Neural progenitor cell (in vitro differentiated cells): ENCODE results near the gene HTR3A. TPM values are rescaled to one million over a fixed set of nuclear protein-coding genes. Genes with fewer than 3 reads are reported as not detected.
"Not testable (repeated sequence)": the region's sequence is repeated elsewhere in the genome, so short reads cannot be mapped to it uniquely, and the experiment has no call there.

Experiments
- DNase-seq: peaks from one replicate; pipeline ENCODE4 v3.0.0-alpha.2; 2016; ENCODE audit warnings: low spot score
- H2AFZ ChIP-seq: fragments of 200-600 bp; sonication (generic); replicated peaks from 2 replicates; pipeline ENCODE4 v1.6.1; 2016; ENCODE audit warnings: antibody characterized with exemption
- H3F3A ChIP-seq: fragments of 200-600 bp; sonication (generic); 2 replicates; pipeline ENCODE4 v1.6.1; 2016; ENCODE audit warnings: antibody characterized with exemption, low read depth
- H3K27ac ChIP-seq: fragments of 200-600 bp; sonication (generic); 2 replicates; pipeline ENCODE4 v1.5.1; 2016; ENCODE audit warnings: mild to moderate bottlenecking
- H3K27me3 ChIP-seq: fragments of 200-600 bp; sonication (generic); 2 replicates; pipeline ENCODE4 v1.6.1; 2016; ENCODE audit warnings: mild to moderate bottlenecking, moderate library complexity
- H3K36me3 ChIP-seq: fragments of 200-600 bp; sonication (generic); 2 replicates; pipeline ENCODE4 v1.5.1; 2016
- H3K4me1 ChIP-seq: fragments of 200-600 bp; sonication (generic); 2 replicates; pipeline ENCODE4 v1.6.1; 2016; ENCODE audit warnings: mixed run types
- H3K4me2 ChIP-seq: fragments of 200-600 bp; sonication (generic); 2 replicates; pipeline ENCODE4 v1.6.1; 2016
- H3K4me3 ChIP-seq: fragments of 200-600 bp; sonication (generic); 2 replicates; pipeline ENCODE4 v1.5.1; 2016
- H3K79me2 ChIP-seq: fragments of 200-600 bp; sonication (generic); 2 replicates; pipeline ENCODE4 v1.6.1; 2016; ENCODE audit warnings: low read depth
- H3K9ac ChIP-seq: fragments of 200-600 bp; sonication (generic); 2 replicates; pipeline ENCODE4 v1.6.1; 2016
- H3K9me3 ChIP-seq: fragments of 200-600 bp; sonication (generic); 2 replicates; pipeline ENCODE4 v1.5.1; 2016; ENCODE audit warnings: low read depth
- H4K20me1 ChIP-seq: fragments of 200-600 bp; sonication (generic); 2 replicates; pipeline ENCODE4 v1.6.1; 2016; ENCODE audit warnings: low read depth
- H3K27ac Mint-ChIP-seq: 3 replicates; pipeline ENCODE4 v1.8.0; 2021; ENCODE audit warnings: mixed read lengths
- H3K27me3 Mint-ChIP-seq: 2 replicates; pipeline ENCODE4 v1.8.0; 2022; ENCODE audit warnings: low read depth, mild to moderate bottlenecking, inconsistent platforms, moderate library complexity, mixed read lengths; ENCODE audit not compliant: insufficient read depth
- H3K36me3 Mint-ChIP-seq: 3 replicates; pipeline ENCODE4 v1.8.0; 2021; ENCODE audit warnings: mixed read lengths
- H3K4me1 Mint-ChIP-seq: 3 replicates; pipeline ENCODE4 v1.8.0; 2021; ENCODE audit warnings: mixed read lengths
- H3K4me3 Mint-ChIP-seq: 3 replicates; pipeline ENCODE4 v1.8.0; 2021; ENCODE audit warnings: mild to moderate bottlenecking, moderate library complexity, mixed read lengths
- H3K9me3 Mint-ChIP-seq: 3 replicates; pipeline ENCODE4 v1.8.0; 2020; ENCODE audit warnings: mixed read lengths
- CTCF ChIP-seq: fragments of 200-600 bp; sonication (generic); IDR thresholded peaks from 2 replicates; pipeline ENCODE4 v1.5.1; 2017; ENCODE audit warnings: antibody characterized with exemption, mild to moderate bottlenecking
- EZH2 ChIP-seq: fragments of 200-600 bp; sonication (generic); IDR thresholded peaks from 2 replicates; pipeline ENCODE4 v1.6.1; 2017; ENCODE audit warnings: antibody characterized with exemption, mild to moderate bottlenecking, moderate library complexity
- EZH2phosphoT487 ChIP-seq: fragments of 200-600 bp; sonication (generic); IDR thresholded peaks from 2 replicates; pipeline ENCODE4 v1.6.1; 2017; ENCODE audit warnings: antibody characterized with exemption
- total RNA-seq: library from RNA; depleted of rRNA; stranded (reverse); fragments of >200 nt; gene quantifications from 2 replicates; pipeline ENCODE4 v1.2.3, GENCODE V29; 2015; ENCODE audit warnings: low replicate concordance

The HTR3A gene
- total RNA-seq, 1 donor from 2014 or later, result not detected

- no peaks in the 10 kb centered on the region for H3K9me3 ChIP-seq
- H3K4me3 ChIP-seq, result no peak overlapping the region
- no peaks in the 10 kb centered on the region for H3F3A ChIP-seq
- no peak overlapping the region for H3K27ac ChIP-seq
- no peaks in the 10 kb centered on the region for H3K4me1 ChIP-seq
- TF ChIP-seq CTCF (no peak), EZH2 (no peak), EZH2phosphoT487 (no peak)
- no peak overlapping the region for H3K4me2 ChIP-seq
- no peaks in the 10 kb centered on the region for H3K36me3 Mint-ChIP-seq
- no peak for DNase-seq
- no peaks in the 10 kb centered on the region for H3K27me3 ChIP-seq
- H3K4me3 Mint-ChIP-seq, result no peak overlapping the region
- no peak overlapping the region for H3K27ac Mint-ChIP-seq
- no peaks in the 10 kb centered on the region for H3K36me3 ChIP-seq
- peaks cover 3% of the 10 kb centered on the region for H3K27me3 Mint-ChIP-seq
- peak overlapping the region; percentile 63 for H2AFZ ChIP-seq
- H3K4me1 Mint-ChIP-seq, result peaks cover 2% of the 10 kb centered on the region
- no peak overlapping the region for H3K9ac ChIP-seq
- H4K20me1 ChIP-seq, result no peaks in the 10 kb centered on the region
- no peaks in the 10 kb centered on the region for H3K9me3 Mint-ChIP-seq
- H3K79me2 ChIP-seq, result no peaks in the 10 kb centered on the region
Measured at GRCh38 chr11:113932788-113933187, 42.1 kb upstream of the HTR3A start.

DNA sequence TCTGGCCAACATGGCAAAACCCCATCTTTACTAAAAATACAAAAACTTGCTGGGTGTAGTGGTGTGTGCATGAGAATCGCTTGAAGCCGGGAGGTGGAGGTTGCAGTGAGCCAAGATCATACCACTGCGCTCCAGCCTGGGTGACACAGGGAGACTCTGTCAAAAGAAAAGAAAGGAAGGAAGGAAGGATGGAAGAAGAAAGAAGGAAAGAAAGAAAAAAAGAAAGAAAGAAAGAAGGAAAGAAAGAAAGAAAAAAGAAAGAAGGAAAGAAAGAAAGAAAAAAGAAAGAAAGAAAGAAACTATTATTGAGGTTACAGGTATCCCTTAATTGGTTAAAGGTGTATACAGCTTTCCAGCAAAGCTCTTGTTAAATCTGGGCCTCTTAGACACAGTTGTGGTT is 40.7 kb upstream of the HTR3A start:
- H3K4me1 ChIP-seq, H3K27ac Mint-ChIP-seq, H3K36me3 ChIP-seq, H3K9me3 ChIP-seq, H3K36me3 Mint-ChIP-seq, DNase-seq, H3K4me3 ChIP-seq, H3K4me3 Mint-ChIP-seq, H3K79me2 ChIP-seq, H3K4me1 Mint-ChIP-seq, H4K20me1 ChIP-seq, H3K9me3 Mint-ChIP-seq, H3K27me3 ChIP-seq, H3F3A ChIP-seq, H2AFZ ChIP-seq, H3K4me2 ChIP-seq, H3K27me3 Mint-ChIP-seq, H3K27ac ChIP-seq, H3K9ac ChIP-seq: not testable (repeated sequence)

- Histone ChIP-seq H3K4me2 (no peak overlapping the region), H3K27ac (no peak overlapping the region), H3K4me1 (no peaks in the 10 kb centered on the region), H3K79me2 (no peaks in the 10 kb centered on the region), H3K9me3 (no peaks in the 10 kb centered on the region), H3K36me3 (no peaks in the 10 kb centered on the region), H4K20me1 (no peaks in the 10 kb centered on the region), H2AFZ (no peak overlapping the region), H3F3A (no peaks in the 10 kb centered on the region), H3K4me3 (no peak overlapping the region), H3K9ac (no peak overlapping the region), H3K27me3 (no peaks in the 10 kb centered on the region)
- Mint-ChIP-seq H3K9me3 (no peaks in the 10 kb centered on the region), H3K27ac (no peak overlapping the region), H3K27me3 (peaks cover 5% of the 10 kb centered on the region), H3K36me3 (no peaks in the 10 kb centered on the region), H3K4me3 (no peak overlapping the region), H3K4me1 (peaks cover 2% of the 10 kb centered on the region)
- no peak for DNase-seq
- TF ChIP-seq CTCF (no peak), EZH2phosphoT487 (no peak), EZH2 (no peak)
Measured at GRCh38 chr11:113934761-113935160, 40.1 kb upstream of the HTR3A start.

DNA sequence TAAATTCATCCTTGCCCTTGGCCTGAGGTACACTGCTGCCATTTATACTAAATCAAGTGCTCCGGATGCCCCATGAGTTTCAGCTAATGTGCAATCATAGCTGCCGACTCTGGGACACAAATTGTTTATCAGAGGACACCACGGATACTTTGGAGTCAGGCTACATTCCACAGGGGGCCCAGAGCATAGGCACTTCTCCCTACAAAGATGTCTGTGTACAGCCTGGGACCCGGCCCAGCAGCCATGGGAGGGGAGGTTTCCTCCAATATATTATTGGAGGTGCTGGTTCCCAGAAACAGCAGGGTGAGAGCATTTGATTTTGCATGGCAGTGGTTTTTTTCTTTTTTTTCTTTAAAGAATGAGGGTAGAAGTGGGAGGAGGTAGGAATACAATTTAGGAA is 39.0 kb upstream of the HTR3A start:
- Histone ChIP-seq H3K79me2 (no peaks in the 10 kb centered on the region), H3K27ac (no peak overlapping the region), H3K4me1 (no peaks in the 10 kb centered on the region), H3K27me3 (no peaks in the 10 kb centered on the region), H3K9ac (no peak overlapping the region), H2AFZ (no peak overlapping the region), H3K4me3 (no peak overlapping the region), H4K20me1 (no peaks in the 10 kb centered on the region), H3K4me2 (no peak overlapping the region), H3K9me3 (no peaks in the 10 kb centered on the region), H3K36me3 (no peaks in the 10 kb centered on the region), H3F3A (no peaks in the 10 kb centered on the region)
- no peaks in the 10 kb centered on the region for H3K36me3 Mint-ChIP-seq
- peaks cover 5% of the 10 kb centered on the region for H3K27me3 Mint-ChIP-seq
- no peaks in the 10 kb centered on the region for H3K9me3 Mint-ChIP-seq
- peaks cover 2% of the 10 kb centered on the region for H3K4me1 Mint-ChIP-seq
- H3K27ac Mint-ChIP-seq, result no peak overlapping the region
- no peak for DNase-seq
- no peak overlapping the region for H3K4me3 Mint-ChIP-seq
- no peak for TF ChIP-seq EZH2phosphoT487
- TF ChIP-seq EZH2, result no peak
- no peak for TF ChIP-seq CTCF
